GM21423 (cell line): ENCODE measurements around the gene NGF.

Source experiments
- ATAC-seq: cut with Tn5 transposase; IDR thresholded peaks from one replicate; pipeline ENCODE4 v1.9.1; 2021; ENCODE audit warnings: mild to moderate bottlenecking, moderate library complexity; ENCODE audit not compliant: unreplicated experiment

Gene NGF

GRCh38 chr1:115337276-115337632 lies 795 bp downstream of the NGF start:
- ATAC-seq = no peak

GRCh38 chr1:115336741-115337140 lies 1.3 kb downstream of the NGF start:
- ATAC-seq = no peak

GRCh38 chr1:115332813-115333608 lies 5.0 kb downstream of the NGF start:
- ATAC-seq = no peak

GRCh38 chr1:115331558-115332331 lies 6.3 kb downstream of the NGF start:
- ATAC-seq = no peak

- ATAC-seq = no peak
Measured at GRCh38 chr1:115330480-115331013, 7.5 kb downstream of the NGF start.

- ATAC-seq = no peak
Measured at GRCh38 chr1:115329965-115330364, 8.1 kb downstream of the NGF start.

- no peak for ATAC-seq
Measured at GRCh38 chr1:115327270-115327669, 10.8 kb downstream of the NGF start.

- no peak for ATAC-seq
Measured at GRCh38 chr1:115326419-115326818, 11.6 kb downstream of the NGF start.

GRCh38 chr1:115325874-115326273 lies 12.2 kb downstream of the NGF start:
- ATAC-seq = no peak

- no peak for ATAC-seq
Measured at GRCh38 chr1:115324649-115325420, 13.2 kb downstream of the NGF start.

- ATAC-seq = no peak
Measured at GRCh38 chr1:115323366-115324004, 14.6 kb downstream of the NGF start.

GRCh38 chr1:115322631-115323030 lies 15.4 kb downstream of the NGF start:
- ATAC-seq = no peak

GRCh38 chr1:115320377-115320776 lies 17.7 kb downstream of the NGF start:
- ATAC-seq = no peak

GRCh38 chr1:115319706-115320105 lies 18.3 kb downstream of the NGF start:
- ATAC-seq = no peak

- no peak for ATAC-seq
Measured at GRCh38 chr1:115317101-115318012, 20.7 kb downstream of the NGF start.

GRCh38 chr1:115314765-115315164 lies 23.3 kb downstream of the NGF start:
- ATAC-seq = no peak

GRCh38 chr1:115314092-115314491 lies 24.0 kb downstream of the NGF start:
- ATAC-seq = no peak

GRCh38 chr1:115313182-115313581 lies 24.9 kb downstream of the NGF start:
- no peak for ATAC-seq

- ATAC-seq = no peak
Measured at GRCh38 chr1:115312742-115313141, 25.3 kb downstream of the NGF start.

- no peak for ATAC-seq
Measured at GRCh38 chr1:115311474-115311989, 26.5 kb downstream of the NGF start.
